OCI-LY1 (cell line): Measurements from ENCODE around the gene FAH.

Experiments used
- H2AFZ ChIP-seq: fragments of 200-600 bp; sonication (generic), shearing (Covaris generic); 2 replicates; pipeline ENCODE4 v1.6.0; 2014; ENCODE audit warnings: antibody characterized with exemption, mild to moderate bottlenecking, low read length
- H3F3A ChIP-seq: fragments of 200-600 bp; sonication (generic), shearing (Covaris generic); 2 replicates; pipeline ENCODE4 v1.6.0; 2014; ENCODE audit warnings: mild to moderate bottlenecking, antibody characterized with exemption, low read length, moderate library complexity; ENCODE audit not compliant: insufficient read depth
- H3K27ac ChIP-seq: fragments of 200-600 bp; sonication (generic); 2 replicates; pipeline ENCODE4 v1.5.1; 2014; ENCODE audit warnings: low read length, mixed run types, mild to moderate bottlenecking, low read depth; ENCODE audit not compliant: poor library complexity, severe bottlenecking
- H3K27me3 ChIP-seq: fragments of 200-600 bp; sonication (generic); 2 replicates; pipeline ENCODE4 v1.6.0; 2014; ENCODE audit warnings: antibody characterized with exemption, mild to moderate bottlenecking, low read length, moderate library complexity; ENCODE audit not compliant: insufficient read depth
- H3K36me3 ChIP-seq: fragments of 200-600 bp; sonication (generic); 2 replicates; pipeline ENCODE4 v1.6.1; 2014; ENCODE audit warnings: mild to moderate bottlenecking, antibody characterized with exemption, low read length, moderate library complexity, mixed read lengths; ENCODE audit not compliant: insufficient read depth
- H3K4me1 ChIP-seq: fragments of 200-600 bp; sonication (generic); 2 replicates; pipeline ENCODE4 v1.5.1; 2014; ENCODE audit warnings: mild to moderate bottlenecking, low read length, moderate library complexity; ENCODE audit not compliant: insufficient read depth, severe bottlenecking
- H3K4me2 ChIP-seq: fragments of 200-600 bp; sonication (generic), shearing (Covaris generic); 2 replicates; pipeline ENCODE4 v1.6.1; 2014; ENCODE audit warnings: low read length
- H3K4me3 ChIP-seq: fragments of 200-600 bp; sonication (generic); 2 replicates; pipeline ENCODE4 v1.5.1; 2014; ENCODE audit warnings: low read length, low read depth, mild to moderate bottlenecking, mixed read lengths; ENCODE audit not compliant: poor library complexity, severe bottlenecking
- H3K79me2 ChIP-seq: fragments of 200-600 bp; shearing (Covaris generic); 2 replicates; pipeline ENCODE4 v1.6.1; 2016; ENCODE audit warnings: mixed run types, low read length, mixed read lengths; ENCODE audit not compliant: insufficient read depth
- H3K9ac ChIP-seq: fragments of 200-600 bp; sonication (generic), shearing (Covaris generic); 2 replicates; pipeline ENCODE4 v1.6.1; 2014; ENCODE audit warnings: mild to moderate bottlenecking, low read length, mixed read lengths
- H3K9me2 ChIP-seq: fragments of 200-600 bp; sonication (generic), shearing (Covaris generic); 2 replicates; pipeline ENCODE4 v1.6.1; 2014; ENCODE audit warnings: low read depth, mild to moderate bottlenecking, low read length, mixed read lengths
- H3K9me3 ChIP-seq: fragments of 200-600 bp; shearing (Covaris generic); 2 replicates; pipeline ENCODE4 v1.6.1; 2014; ENCODE audit warnings: low read length, mixed read lengths
- H4K20me1 ChIP-seq: fragments of 200-600 bp; sonication (generic), shearing (Covaris generic); 2 replicates; pipeline ENCODE4 v1.6.0; 2016; ENCODE audit warnings: mild to moderate bottlenecking, low read length; ENCODE audit not compliant: insufficient read depth
- EZH2 ChIP-seq: fragments of 200-600 bp; sonication (generic), shearing (Covaris generic); IDR thresholded peaks from 2 replicates; pipeline ENCODE4 v1.8.0; 2017; ENCODE audit warnings: borderline replicate concordance, mixed run types, mild to moderate bottlenecking, antibody characterized with exemption, low read length, moderate library complexity, mixed read lengths
- TF ChIP-seq, protein P1 (sequence below): fragments of 200-600 bp; sonication (generic), shearing (Covaris generic); IDR thresholded peaks from 2 replicates; pipeline ENCODE4 v1.5.1; 2017; ENCODE audit warnings: mild to moderate bottlenecking, antibody characterized with exemption, low read length, moderate library complexity, mixed read lengths

FAH gene

DNA sequence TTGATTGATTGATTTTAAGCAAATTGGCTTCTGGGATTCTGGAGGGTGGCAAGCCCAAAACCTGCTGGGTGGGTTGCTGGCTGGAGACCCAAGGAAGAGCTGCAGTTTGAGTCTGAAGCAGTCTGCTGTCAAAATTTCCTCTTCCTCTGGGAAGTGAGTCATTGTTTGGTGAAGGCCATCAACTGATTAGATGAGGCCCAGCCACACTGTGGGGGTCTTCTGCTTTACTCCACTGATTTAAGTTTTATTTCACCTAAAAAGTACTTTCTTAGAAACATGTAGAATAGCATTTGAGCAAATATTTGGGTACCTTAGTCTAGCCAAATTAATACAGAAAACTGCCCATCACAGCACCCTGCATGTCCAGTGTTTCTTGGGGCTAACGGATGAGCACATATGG is 33.8 kb downstream of the FAH start:
- Histone ChIP-seq H4K20me1 (no peaks in the 10 kb centered on the region), H3K4me1 (no peaks in the 10 kb centered on the region), H3K79me2 (no peaks in the 10 kb centered on the region), H3K4me2 (no peak overlapping the region), H3K27me3 (no peaks in the 10 kb centered on the region), H2AFZ (no peak overlapping the region), H3K4me3 (no peak overlapping the region), H3K27ac (no peak overlapping the region), H3K9ac (no peak overlapping the region), H3K9me3 (no peaks in the 10 kb centered on the region), H3K36me3 (peaks cover 13% of the 10 kb centered on the region), H3K9me2 (no peaks in the 10 kb centered on the region), H3F3A (no peaks in the 10 kb centered on the region)
- TF ChIP-seq, protein P1, sequence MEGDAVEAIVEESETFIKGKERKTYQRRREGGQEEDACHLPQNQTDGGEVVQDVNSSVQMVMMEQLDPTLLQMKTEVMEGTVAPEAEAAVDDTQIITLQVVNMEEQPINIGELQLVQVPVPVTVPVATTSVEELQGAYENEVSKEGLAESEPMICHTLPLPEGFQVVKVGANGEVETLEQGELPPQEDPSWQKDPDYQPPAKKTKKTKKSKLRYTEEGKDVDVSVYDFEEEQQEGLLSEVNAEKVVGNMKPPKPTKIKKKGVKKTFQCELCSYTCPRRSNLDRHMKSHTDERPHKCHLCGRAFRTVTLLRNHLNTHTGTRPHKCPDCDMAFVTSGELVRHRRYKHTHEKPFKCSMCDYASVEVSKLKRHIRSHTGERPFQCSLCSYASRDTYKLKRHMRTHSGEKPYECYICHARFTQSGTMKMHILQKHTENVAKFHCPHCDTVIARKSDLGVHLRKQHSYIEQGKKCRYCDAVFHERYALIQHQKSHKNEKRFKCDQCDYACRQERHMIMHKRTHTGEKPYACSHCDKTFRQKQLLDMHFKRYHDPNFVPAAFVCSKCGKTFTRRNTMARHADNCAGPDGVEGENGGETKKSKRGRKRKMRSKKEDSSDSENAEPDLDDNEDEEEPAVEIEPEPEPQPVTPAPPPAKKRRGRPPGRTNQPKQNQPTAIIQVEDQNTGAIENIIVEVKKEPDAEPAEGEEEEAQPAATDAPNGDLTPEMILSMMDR = no peak
- TF ChIP-seq EZH2 = no peak

DNA sequence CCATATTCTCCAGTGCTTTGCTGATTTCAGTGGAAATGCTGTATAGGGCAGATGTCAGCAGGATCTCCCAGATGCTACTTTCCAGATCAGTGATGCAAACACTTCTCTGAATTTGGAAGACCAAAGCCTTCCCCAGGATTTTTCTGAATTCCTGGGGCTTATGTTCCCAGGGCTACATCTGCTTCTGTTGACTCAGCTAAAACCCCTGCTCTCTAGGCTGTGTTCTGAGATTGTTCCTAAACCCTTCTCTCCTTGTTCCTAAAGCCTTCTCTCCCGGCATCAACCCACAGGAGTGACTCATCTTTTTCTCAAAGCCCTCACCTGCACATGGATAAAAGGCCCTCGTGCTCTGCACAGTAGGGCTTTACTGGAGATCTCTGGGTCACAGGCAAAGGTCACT is 35.5 kb downstream of the FAH start:
- H3K4me2 ChIP-seq = no peak overlapping the region
- no peak overlapping the region for H3K27ac ChIP-seq
- no peaks in the 10 kb centered on the region for H4K20me1 ChIP-seq
- no peaks in the 10 kb centered on the region for H3F3A ChIP-seq
- H3K79me2 ChIP-seq = no peaks in the 10 kb centered on the region
- peaks cover 3% of the 10 kb centered on the region; the same call in 1 of the 2 replicates for H3K27me3 ChIP-seq
- H2AFZ ChIP-seq = no peak overlapping the region
- H3K9me3 ChIP-seq = no peaks in the 10 kb centered on the region
- no peaks in the 10 kb centered on the region for H3K9me2 ChIP-seq
- no peak for TF ChIP-seq EZH2
- TF ChIP-seq, protein P1 = no peak
- H3K9ac ChIP-seq = no peak overlapping the region
- no peak overlapping the region for H3K4me3 ChIP-seq
- H3K4me1 ChIP-seq = no peaks in the 10 kb centered on the region
- H3K36me3 ChIP-seq = peaks cover 13% of the 10 kb centered on the region

DNA sequence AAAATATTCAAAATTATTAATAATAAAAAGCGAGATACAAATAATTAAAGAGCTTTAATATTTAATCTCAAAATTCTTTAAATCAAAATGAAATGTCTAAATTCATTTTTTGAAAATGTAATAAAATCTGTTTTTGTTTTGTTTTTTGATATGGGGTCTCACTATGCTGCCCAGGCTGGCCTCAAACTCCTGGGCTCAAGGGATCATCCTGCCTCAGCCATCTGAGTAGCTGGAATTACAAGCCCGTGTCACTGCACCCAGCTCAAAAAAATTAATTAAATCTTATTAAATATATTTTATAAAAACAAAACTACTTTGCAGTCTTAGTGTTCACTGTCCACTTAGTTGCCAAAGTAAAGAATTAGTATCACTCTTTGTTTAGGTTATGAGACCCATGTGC is 38.4 kb downstream of the FAH start:
- TF ChIP-seq, protein P1 = no peak
- no peak for TF ChIP-seq EZH2
- Histone ChIP-seq H3K27me3 (peaks cover 6% of the 10 kb centered on the region; the same call in 1 of the 2 replicates), H3F3A (no peaks in the 10 kb centered on the region), H3K4me2 (no peak overlapping the region), H3K36me3 (peaks cover 8% of the 10 kb centered on the region), H3K9ac (no peak overlapping the region), H3K9me3 (no peaks in the 10 kb centered on the region), H3K9me2 (no peaks in the 10 kb centered on the region), H3K4me3 (no peak overlapping the region), H3K79me2 (no peaks in the 10 kb centered on the region), H3K27ac (no peak overlapping the region), H4K20me1 (no peaks in the 10 kb centered on the region), H2AFZ (no peak overlapping the region), H3K4me1 (no peaks in the 10 kb centered on the region)
